Measurements from ENCODE around the gene CA10.

The CA10 gene

GRCh38 chr17:52027620-52028295, 130.8 kb downstream of the CA10 start:
- Histone ChIP-seq H3K4me1 (ENCODE audit: insufficient read depth, insufficient read length) (no peaks in the 10 kb centered on the region), H3K4me3 (ENCODE audit: insufficient read length, low read depth) (no peak overlapping the region), H3K27me3 (ENCODE audit: insufficient read depth, insufficient read length) (no peaks in the 10 kb centered on the region), H3K36me3 (ENCODE audit: insufficient read depth, insufficient read length, low read length) (no peaks in the 10 kb centered on the region), H3K9ac (ENCODE audit: insufficient read length, low read depth) (no peak overlapping the region), H3K9me3 (ENCODE audit: insufficient read depth, low read length) (no peaks in the 10 kb centered on the region)
- DNase-seq (ENCODE audit: low read depth, low spot score): no peak
- no peak for TF ChIP-seq YY1 (IDR thresholded peaks at IDR 0.05; ENCODE audit: insufficient read depth, insufficient read length)
- no peak for TF ChIP-seq SUZ12 (IDR thresholded peaks at IDR 0.05; ENCODE audit: extremely low read depth, insufficient read depth, insufficient read length)
- no peak for TF ChIP-seq ZNF274 (IDR thresholded peaks at IDR 0.05; ENCODE audit: low read depth, low read length)

- no peaks in the 10 kb centered on the region for H3K36me3 ChIP-seq (ENCODE audit: insufficient read depth, insufficient read length, low read length)
- no peak for TF ChIP-seq SUZ12 (IDR thresholded peaks at IDR 0.05; ENCODE audit: extremely low read depth, insufficient read depth, insufficient read length)
- no peak for TF ChIP-seq YY1 (IDR thresholded peaks at IDR 0.05; ENCODE audit: insufficient read depth, insufficient read length)
- TF ChIP-seq ZNF274 (IDR thresholded peaks at IDR 0.05; ENCODE audit: low read depth, low read length): no peak
- H3K4me1 ChIP-seq (ENCODE audit: insufficient read depth, insufficient read length): no peaks in the 10 kb centered on the region
- H3K4me3 ChIP-seq (ENCODE audit: insufficient read length, low read depth): no peak overlapping the region
- H3K27me3 ChIP-seq (ENCODE audit: insufficient read depth, insufficient read length): no peaks in the 10 kb centered on the region
- DNase-seq (ENCODE audit: low read depth, low spot score): no peak
- no peaks in the 10 kb centered on the region for H3K9me3 ChIP-seq (ENCODE audit: insufficient read depth, low read length)
- no peak overlapping the region for H3K9ac ChIP-seq (ENCODE audit: insufficient read length, low read depth)
These were observed 131.4 kb downstream of the CA10 start for GRCh38 chr17:52027081-52027480.

GRCh38 chr17:52026075-52026474, 132.4 kb downstream of the CA10 start:
- Histone ChIP-seq H3K36me3 (ENCODE audit: insufficient read depth, insufficient read length, low read length) (no peaks in the 10 kb centered on the region), H3K4me3 (ENCODE audit: insufficient read length, low read depth) (no peak overlapping the region), H3K4me1 (ENCODE audit: insufficient read depth, insufficient read length) (no peaks in the 10 kb centered on the region), H3K27me3 (ENCODE audit: insufficient read depth, insufficient read length) (no peaks in the 10 kb centered on the region), H3K9me3 (ENCODE audit: insufficient read depth, low read length) (no peaks in the 10 kb centered on the region), H3K9ac (ENCODE audit: insufficient read length, low read depth) (no peak overlapping the region)
- DNase-seq (ENCODE audit: low read depth, low spot score): no peak
- TF ChIP-seq SUZ12 (IDR thresholded peaks at IDR 0.05; ENCODE audit: extremely low read depth, insufficient read depth, insufficient read length) (no peak), ZNF274 (IDR thresholded peaks at IDR 0.05; ENCODE audit: low read depth, low read length) (no peak), YY1 (IDR thresholded peaks at IDR 0.05; ENCODE audit: insufficient read depth, insufficient read length) (no peak)

- Histone ChIP-seq H3K27me3 (ENCODE audit: insufficient read depth, insufficient read length) (no peaks in the 10 kb centered on the region), H3K4me1 (ENCODE audit: insufficient read depth, insufficient read length) (no peaks in the 10 kb centered on the region), H3K36me3 (ENCODE audit: insufficient read depth, insufficient read length, low read length) (no peaks in the 10 kb centered on the region), H3K9ac (ENCODE audit: insufficient read length, low read depth) (no peak overlapping the region), H3K9me3 (ENCODE audit: insufficient read depth, low read length) (no peaks in the 10 kb centered on the region), H3K4me3 (ENCODE audit: insufficient read length, low read depth) (no peak overlapping the region)
- no peak for DNase-seq (ENCODE audit: low read depth, low spot score)
- TF ChIP-seq YY1 (IDR thresholded peaks at IDR 0.05; ENCODE audit: insufficient read depth, insufficient read length): no peak
- no peak for TF ChIP-seq ZNF274 (IDR thresholded peaks at IDR 0.05; ENCODE audit: low read depth, low read length)
- TF ChIP-seq SUZ12 (IDR thresholded peaks at IDR 0.05; ENCODE audit: extremely low read depth, insufficient read depth, insufficient read length): no peak
These were observed 133.3 kb downstream of the CA10 start for GRCh38 chr17:52025236-52025635.

GRCh38 chr17:52024300-52024870, 134.1 kb downstream of the CA10 start:
- DNase-seq (ENCODE audit: low read depth, low spot score): no peak
- Histone ChIP-seq H3K4me1 (ENCODE audit: insufficient read depth, insufficient read length) (no peaks in the 10 kb centered on the region), H3K36me3 (ENCODE audit: insufficient read depth, insufficient read length, low read length) (no peaks in the 10 kb centered on the region), H3K27me3 (ENCODE audit: insufficient read depth, insufficient read length) (no peaks in the 10 kb centered on the region), H3K4me3 (ENCODE audit: insufficient read length, low read depth) (no peak overlapping the region), H3K9ac (ENCODE audit: insufficient read length, low read depth) (no peak overlapping the region), H3K9me3 (ENCODE audit: insufficient read depth, low read length) (no peaks in the 10 kb centered on the region)
- no peak for TF ChIP-seq YY1 (IDR thresholded peaks at IDR 0.05; ENCODE audit: insufficient read depth, insufficient read length)
- TF ChIP-seq ZNF274 (IDR thresholded peaks at IDR 0.05; ENCODE audit: low read depth, low read length): no peak
- no peak for TF ChIP-seq SUZ12 (IDR thresholded peaks at IDR 0.05; ENCODE audit: extremely low read depth, insufficient read depth, insufficient read length)

GRCh38 chr17:52011064-52011463, 147.4 kb downstream of the CA10 start:
- Histone ChIP-seq H3K9ac (ENCODE audit: insufficient read length, low read depth) (no peak overlapping the region), H3K27me3 (ENCODE audit: insufficient read depth, insufficient read length) (no peaks in the 10 kb centered on the region), H3K4me1 (ENCODE audit: insufficient read depth, insufficient read length) (no peaks in the 10 kb centered on the region), H3K9me3 (ENCODE audit: insufficient read depth, low read length) (no peaks in the 10 kb centered on the region), H3K4me3 (ENCODE audit: insufficient read length, low read depth) (no peak overlapping the region), H3K36me3 (ENCODE audit: insufficient read depth, insufficient read length, low read length) (no peaks in the 10 kb centered on the region)
- no peak for TF ChIP-seq SUZ12 (IDR thresholded peaks at IDR 0.05; ENCODE audit: extremely low read depth, insufficient read depth, insufficient read length)
- TF ChIP-seq ZNF274 (IDR thresholded peaks at IDR 0.05; ENCODE audit: low read depth, low read length): no peak
- no peak for TF ChIP-seq YY1 (IDR thresholded peaks at IDR 0.05; ENCODE audit: insufficient read depth, insufficient read length)
- DNase-seq (ENCODE audit: low read depth, low spot score): no peak

DNA sequence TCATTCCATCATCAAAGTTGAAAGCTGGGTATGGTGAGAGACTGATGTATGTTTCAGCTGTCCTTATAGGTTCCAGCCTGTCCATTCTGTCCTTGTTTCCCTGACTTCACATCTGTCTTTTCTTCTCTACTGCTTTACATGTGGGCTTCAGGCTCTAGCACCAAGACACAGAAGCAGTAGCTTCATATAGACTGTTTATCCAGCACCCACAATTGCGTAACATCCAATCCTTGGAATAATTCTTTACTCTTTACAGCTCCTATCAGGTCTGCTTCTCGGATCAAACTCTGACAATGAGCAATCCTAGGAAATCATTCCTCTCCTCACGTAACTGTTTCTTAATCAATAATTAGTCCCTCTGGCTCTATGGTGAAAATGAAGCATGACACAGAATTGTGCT, 158.9 kb downstream of the CA10 start:
- H3K4me1 ChIP-seq (ENCODE audit: insufficient read depth, insufficient read length): no peaks in the 10 kb centered on the region
- H3K4me3 ChIP-seq (ENCODE audit: insufficient read length, low read depth): no peak overlapping the region
- no peaks in the 10 kb centered on the region for H3K9me3 ChIP-seq (ENCODE audit: insufficient read depth, low read length)
- TF ChIP-seq SUZ12 (IDR thresholded peaks at IDR 0.05; ENCODE audit: extremely low read depth, insufficient read depth, insufficient read length) (no peak), YY1 (IDR thresholded peaks at IDR 0.05; ENCODE audit: insufficient read depth, insufficient read length) (no peak), ZNF274 (IDR thresholded peaks at IDR 0.05; ENCODE audit: low read depth, low read length) (no peak)
- H3K36me3 ChIP-seq (ENCODE audit: insufficient read depth, insufficient read length, low read length): no peaks in the 10 kb centered on the region
- DNase-seq (ENCODE audit: low read depth, low spot score): no peak
- no peak overlapping the region for H3K9ac ChIP-seq (ENCODE audit: insufficient read length, low read depth)
- H3K27me3 ChIP-seq (ENCODE audit: insufficient read depth, insufficient read length): no peaks in the 10 kb centered on the region
